KMS-11 (cell line): ENCODE measurements around the gene HS3ST2.

ENCODE experiments used
- H2AFZ ChIP-seq: fragments of 200-600 bp; sonication (generic); 2 replicates; pipeline ENCODE4 v1.6.1; 2016; ENCODE audit warnings: antibody characterized with exemption, mixed run types, low read depth
- H3K27ac ChIP-seq: fragments of 200-600 bp; sonication (generic); 2 replicates; pipeline ENCODE4 v1.6.1; 2016; ENCODE audit warnings: mild to moderate bottlenecking, mixed run types
- H3K27me3 ChIP-seq: fragments of 200-600 bp; sonication (generic); 2 replicates; pipeline ENCODE4 v1.6.1; 2017; ENCODE audit warnings: mild to moderate bottlenecking, low read depth, mixed run types, moderate library complexity; ENCODE audit not compliant: insufficient read depth
- H3K36me3 ChIP-seq: fragments of 200-600 bp; sonication (generic); 2 replicates; pipeline ENCODE4 v1.6.1; 2017; ENCODE audit warnings: mild to moderate bottlenecking, mixed run types; ENCODE audit not compliant: insufficient read depth
- H3K4me1 ChIP-seq: fragments of 200-600 bp; sonication (generic); 2 replicates; pipeline ENCODE4 v1.6.1; 2016; ENCODE audit warnings: mild to moderate bottlenecking, low read depth, mixed run types; ENCODE audit not compliant: poor library complexity, severe bottlenecking
- H3K4me2 ChIP-seq: fragments of 200-600 bp; sonication (generic); 2 replicates; pipeline ENCODE4 v1.7.0; 2016; ENCODE audit warnings: mild to moderate bottlenecking, mixed run types
- H3K4me3 ChIP-seq: fragments of 200-600 bp; sonication (generic); IDR thresholded peaks from 2 replicates; pipeline ENCODE4 v1.6.1; 2017; ENCODE audit warnings: low read depth, low read length, mixed read lengths; ENCODE audit not compliant: insufficient read depth
- H3K79me2 ChIP-seq: fragments of 200-600 bp; sonication (generic); 2 replicates; pipeline ENCODE4 v1.6.1; 2016; ENCODE audit warnings: low read depth, mixed run types; ENCODE audit not compliant: insufficient read depth
- H3K9ac ChIP-seq: fragments of 200-600 bp; sonication (generic); 2 replicates; pipeline ENCODE4 v1.6.1; 2016; ENCODE audit warnings: mild to moderate bottlenecking, mixed run types
- H4K20me1 ChIP-seq: fragments of 200-600 bp; sonication (generic); 2 replicates; pipeline ENCODE4 v1.6.1; 2016; ENCODE audit warnings: mild to moderate bottlenecking, mixed run types; ENCODE audit not compliant: insufficient read depth
- CTCF ChIP-seq: fragments of 200-600 bp; sonication (generic); conservative IDR thresholded peaks from 2 replicates; pipeline ENCODE4 v1.6.1; 2017; ENCODE audit warnings: low read depth, mild to moderate bottlenecking, antibody characterized with exemption, low read length, moderate library complexity, mixed read lengths

The HS3ST2 gene

DNA sequence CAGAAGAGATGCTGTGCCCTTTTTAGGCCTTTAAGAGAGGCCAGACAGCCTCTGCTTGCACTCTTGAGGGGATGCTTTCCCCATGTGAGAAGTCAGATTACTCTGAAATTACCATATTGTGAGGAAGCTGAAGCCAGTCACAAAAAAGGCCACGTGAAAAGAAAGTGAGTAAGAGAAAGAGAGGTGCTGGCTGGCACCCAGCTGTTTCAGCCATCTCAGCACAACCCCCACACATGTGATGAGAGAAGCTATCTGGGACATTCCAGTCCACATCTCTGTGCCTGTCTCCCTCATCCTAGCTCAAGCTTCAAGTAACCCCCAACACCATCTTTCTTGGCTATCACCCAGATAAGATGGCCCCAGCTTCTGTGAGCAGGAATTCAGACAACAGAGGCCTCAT lies 131.4 kb downstream of the HS3ST2 start:
- H4K20me1 ChIP-seq, result no peaks in the 10 kb centered on the region
- no peak overlapping the region for H2AFZ ChIP-seq
- no peaks in the 10 kb centered on the region for H3K36me3 ChIP-seq
- no peak overlapping the region for H3K27ac ChIP-seq
- H3K4me1 ChIP-seq, result no peaks in the 10 kb centered on the region
- H3K4me2 ChIP-seq, result no peak overlapping the region
- no peaks in the 10 kb centered on the region for H3K27me3 ChIP-seq
- no peaks in the 10 kb centered on the region for H3K79me2 ChIP-seq
- no peak for TF ChIP-seq CTCF
- no peak overlapping the region for H3K4me3 ChIP-seq
- H3K9ac ChIP-seq, result no peak overlapping the region

DNA sequence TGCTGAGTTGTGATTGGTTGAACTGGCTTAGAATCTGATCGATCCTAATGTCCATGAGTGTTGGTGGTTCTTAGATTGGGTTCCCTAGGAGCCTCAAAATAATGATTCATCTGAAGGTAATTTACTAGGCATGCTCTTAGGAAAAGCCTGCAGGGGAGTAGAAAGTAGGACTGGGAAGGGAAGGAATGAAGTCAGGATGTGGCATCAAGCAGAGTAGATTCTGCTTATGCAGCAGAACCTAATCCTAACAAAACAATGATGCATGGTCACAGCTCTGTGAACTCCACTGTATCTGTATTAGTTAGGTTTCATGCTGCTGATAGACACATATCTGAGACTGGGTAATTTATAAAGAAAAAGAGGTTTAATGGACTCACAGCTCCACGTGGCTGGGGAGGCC lies 132.5 kb downstream of the HS3ST2 start:
- Histone ChIP-seq H3K4me3 (no peak overlapping the region), H3K27me3 (no peaks in the 10 kb centered on the region), H3K36me3 (no peaks in the 10 kb centered on the region), H2AFZ (no peak overlapping the region), H3K79me2 (no peaks in the 10 kb centered on the region), H3K9ac (no peak overlapping the region), H3K27ac (no peak overlapping the region), H3K4me1 (no peaks in the 10 kb centered on the region), H3K4me2 (no peak overlapping the region), H4K20me1 (no peaks in the 10 kb centered on the region)
- TF ChIP-seq CTCF, result no peak

GRCh38 chr16:22948058-22948602 lies 134.2 kb downstream of the HS3ST2 start:
- H3K27me3 ChIP-seq, result no peaks in the 10 kb centered on the region
- no peak overlapping the region for H3K4me3 ChIP-seq
- H3K9ac ChIP-seq, result no peak overlapping the region
- no peaks in the 10 kb centered on the region for H3K4me1 ChIP-seq
- H3K27ac ChIP-seq, result no peak overlapping the region
- no peaks in the 10 kb centered on the region for H4K20me1 ChIP-seq
- no peak for TF ChIP-seq CTCF
- H3K4me2 ChIP-seq, result no peak overlapping the region
- peak overlapping the region; percentile 27; the same call in 1 of the 2 replicates for H2AFZ ChIP-seq
- no peaks in the 10 kb centered on the region for H3K36me3 ChIP-seq
- H3K79me2 ChIP-seq, result no peaks in the 10 kb centered on the region

GRCh38 chr16:22948603-22949368 lies 134.8 kb downstream of the HS3ST2 start:
- H3K27me3 ChIP-seq, result no peaks in the 10 kb centered on the region
- H3K9ac ChIP-seq, result no peak overlapping the region
- peak; percentile 91 for TF ChIP-seq CTCF
- no peak overlapping the region for H3K27ac ChIP-seq
- no peaks in the 10 kb centered on the region for H3K79me2 ChIP-seq
- no peak overlapping the region; the same call in 1 of the 2 replicates for H3K4me2 ChIP-seq
- H3K4me1 ChIP-seq, result no peaks in the 10 kb centered on the region
- H3K4me3 ChIP-seq, result no peak overlapping the region
- H3K36me3 ChIP-seq, result no peaks in the 10 kb centered on the region
- peak overlapping the region; percentile 27 for H2AFZ ChIP-seq
- H4K20me1 ChIP-seq, result no peaks in the 10 kb centered on the region
